GM18502 (cell line): ENCODE measurements around the gene CENPH.
"Not testable (repeated sequence)": the region's sequence is repeated elsewhere in the genome, so short reads cannot be mapped to it uniquely, and the experiment has no call there.

Experiments used
- ATAC-seq: cut with Tn5 transposase; IDR thresholded peaks from one replicate; pipeline ENCODE4 v1.9.1; 2021; ENCODE audit warnings: mild to moderate bottlenecking; ENCODE audit not compliant: unreplicated experiment, poor library complexity

CENPH gene

DNA sequence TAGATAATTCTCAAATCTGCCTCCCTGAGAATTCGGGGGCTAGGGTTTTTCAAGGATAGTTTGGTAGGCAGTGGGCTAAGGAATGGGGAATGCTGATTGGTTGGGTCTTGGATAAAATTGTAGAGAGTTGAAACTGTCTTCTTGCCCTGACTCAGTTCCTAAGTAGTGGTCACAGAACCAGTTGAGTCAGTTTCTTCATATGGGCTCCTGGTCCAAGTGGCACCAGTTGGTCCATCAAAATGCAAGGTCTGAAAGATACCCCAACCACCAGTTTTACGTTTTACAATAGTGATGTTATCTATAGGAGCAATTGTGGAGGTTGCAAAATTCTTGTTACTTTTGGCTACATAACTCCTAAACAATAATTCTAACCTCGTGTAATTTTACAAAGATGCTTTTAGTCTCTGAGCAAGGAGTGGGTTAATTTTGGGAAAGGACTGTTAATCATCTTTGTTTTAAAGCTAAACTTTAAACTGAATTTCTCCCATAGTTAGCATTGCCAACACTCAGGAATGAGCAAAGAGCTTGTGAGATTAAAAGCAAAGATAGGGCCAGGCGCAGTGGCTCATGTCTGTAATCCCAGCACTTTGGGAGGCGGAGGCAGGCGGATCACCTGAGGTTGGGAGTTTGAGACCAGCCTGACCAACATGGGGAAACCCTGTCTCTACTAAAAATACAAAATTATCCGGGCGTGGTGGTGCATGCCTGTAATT is 53.0 kb downstream of the CENPH start:
- no peak for ATAC-seq

DNA sequence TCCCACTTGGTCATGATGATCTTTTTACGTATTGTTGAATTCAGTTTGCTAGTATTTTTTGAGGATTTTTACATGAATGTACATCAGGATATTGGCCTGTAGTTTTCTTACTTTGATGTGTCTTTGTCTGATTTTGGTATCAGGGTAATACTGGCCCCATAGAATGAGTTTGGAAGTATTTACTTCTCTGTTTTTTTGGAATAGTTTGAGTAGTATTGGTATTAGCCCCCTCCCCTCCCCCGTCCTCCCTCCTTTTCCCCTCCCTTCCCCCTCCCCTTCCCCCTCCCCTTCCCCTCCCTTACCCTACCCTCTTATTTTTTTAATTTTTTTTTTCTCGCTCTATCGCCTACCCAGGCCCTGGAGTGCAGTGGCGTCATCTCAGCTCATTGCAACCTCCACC is 55.6 kb downstream of the CENPH start:
- ATAC-seq: no peak

DNA sequence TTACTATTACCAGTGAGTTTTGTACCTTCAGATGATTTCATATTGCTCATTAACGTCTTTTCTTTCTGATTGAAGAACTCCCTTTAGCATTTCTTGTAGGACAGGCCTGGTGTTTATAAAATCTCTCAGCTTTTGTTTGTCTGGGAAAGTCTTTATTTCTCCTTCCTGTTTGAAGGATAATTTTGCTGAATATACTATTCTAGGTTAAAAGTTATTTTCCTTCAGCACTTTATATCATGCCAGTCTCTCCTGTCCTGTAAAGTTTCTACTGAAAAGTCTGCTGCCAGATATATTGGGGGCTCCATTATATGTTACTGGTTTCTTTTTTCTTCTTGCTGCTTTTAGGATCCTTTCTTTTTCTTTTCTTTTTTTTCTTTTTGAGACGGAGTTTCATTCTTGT is 58.6 kb downstream of the CENPH start:
- no peak for ATAC-seq

DNA sequence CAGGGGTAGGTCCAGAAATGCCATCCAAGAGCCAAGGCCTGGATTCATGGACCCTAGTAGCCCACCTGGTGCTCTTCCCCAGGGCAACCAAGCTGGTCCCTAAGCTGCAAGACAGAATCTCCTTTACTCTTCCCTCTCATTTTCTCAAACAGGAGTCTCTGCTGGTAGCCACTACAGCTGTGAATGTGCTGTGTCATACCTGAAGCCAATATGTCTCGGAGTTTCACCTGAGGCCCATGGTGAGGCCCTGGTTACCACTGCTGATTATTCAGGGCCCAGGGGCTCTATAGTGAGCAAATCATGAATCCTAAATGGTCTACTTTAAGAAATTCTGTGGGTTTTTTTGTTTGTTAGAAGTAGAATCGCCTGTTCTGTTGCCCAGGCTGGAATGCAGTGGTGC is 61.2 kb downstream of the CENPH start:
- no peak for ATAC-seq

DNA sequence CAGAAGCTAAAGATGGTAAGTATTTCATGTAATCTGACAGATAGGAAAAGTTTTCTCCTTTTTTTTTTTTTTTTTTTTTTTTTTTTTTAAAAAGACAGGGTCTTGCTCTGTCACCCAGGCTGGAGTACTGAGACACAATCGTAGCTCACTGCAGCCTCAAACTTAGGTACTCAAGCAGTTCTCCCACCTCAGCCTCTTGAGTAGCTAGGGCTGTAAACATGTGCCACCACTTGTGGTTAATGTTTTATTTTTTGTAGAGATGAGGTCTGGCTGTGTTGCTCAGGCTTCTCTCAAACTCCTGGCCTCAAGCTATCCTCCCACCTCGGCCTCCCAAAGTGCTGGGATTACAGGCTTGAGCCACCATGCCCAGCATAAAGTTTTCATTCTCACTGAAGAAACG is 63.1 kb downstream of the CENPH start:
- no peak for ATAC-seq

DNA sequence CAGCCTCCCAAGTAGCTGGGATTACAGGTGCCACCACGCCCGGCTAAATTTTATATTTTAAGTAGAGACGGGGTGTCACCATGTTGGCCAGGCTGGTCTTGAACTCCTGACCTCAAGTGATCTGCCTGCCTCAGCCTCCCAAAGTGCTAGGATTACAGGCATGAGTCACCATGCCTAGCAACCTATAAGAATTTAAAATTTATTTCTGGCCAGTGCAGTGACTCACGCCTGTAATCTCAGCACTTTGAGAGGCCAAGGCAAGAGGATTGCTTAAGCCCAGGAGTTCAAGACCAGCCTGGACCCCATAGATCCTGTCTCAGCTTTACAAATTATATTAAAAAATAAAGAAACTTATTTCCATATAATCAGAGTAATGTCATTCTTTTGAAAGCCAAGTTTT is 66.6 kb downstream of the CENPH start:
- not testable (repeated sequence) for ATAC-seq

DNA sequence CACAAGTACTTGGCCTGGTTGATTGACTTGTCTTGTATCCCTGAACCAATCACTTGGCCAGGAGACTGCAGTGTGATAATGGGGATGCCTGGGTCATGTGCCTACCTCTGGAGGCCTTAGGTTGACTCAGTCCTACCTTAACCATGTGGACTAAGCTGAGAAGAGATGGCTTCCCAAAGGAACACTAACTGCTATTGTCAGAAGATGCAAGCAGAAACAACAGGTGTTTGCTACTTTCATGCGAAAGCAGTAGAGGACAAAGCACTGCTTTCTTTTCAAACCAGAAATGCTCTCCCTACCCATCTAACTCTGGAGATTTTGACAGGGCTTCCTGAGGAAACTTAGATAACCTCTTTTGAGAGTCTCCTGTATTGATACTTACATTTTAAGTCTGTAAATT is 68.2 kb downstream of the CENPH start:
- ATAC-seq: no peak
